Stimulated activated CD4-positive, alpha-beta T cell treated with anti-CD3 and anti-CD28 coated beads, Interleukin-4, amount 100 ng/mL, for 4 hours (primary cell): Measurements from ENCODE around the gene CCDC190.
"Not testable (repeated sequence)": the region's sequence is repeated elsewhere in the genome, so short reads cannot be mapped to it uniquely, and the experiment has no call there.

Experiments used
- DNase-seq, 2 experiments: peaks; one replicate each; pipeline ENCODE4 v3.0.0-alpha.2; 2020

Gene CCDC190

GRCh38 chr1:162823771-162824525 is 37.0 kb downstream of the CCDC190 start:
- DNase-seq, result no peak

GRCh38 chr1:162823231-162823630 is 37.7 kb downstream of the CCDC190 start:
- no peak for DNase-seq

- DNase-seq, result no peak
Measured at GRCh38 chr1:162822391-162823200, 38.4 kb downstream of the CCDC190 start.

- not testable (repeated sequence) for DNase-seq
Measured at GRCh38 chr1:162818666-162819065, 42.3 kb downstream of the CCDC190 start.

GRCh38 chr1:162818136-162818535 is 42.8 kb downstream of the CCDC190 start:
- not testable (repeated sequence) for DNase-seq

GRCh38 chr1:162812357-162812756 is 48.6 kb downstream of the CCDC190 start:
- not testable (repeated sequence) for DNase-seq

GRCh38 chr1:162807503-162807902 is 53.5 kb downstream of the CCDC190 start:
- DNase-seq, result not testable (repeated sequence)
